HuH-7.5 (cell line): Measurements from ENCODE around the gene ALS2.
"Not testable (repeated sequence)": the region's sequence is repeated elsewhere in the genome, so short reads cannot be mapped to it uniquely, and the experiment has no call there.

Source experiments
- DNase-seq: peaks from one replicate; pipeline ENCODE4 v3.0.0; 2011; ENCODE audit warnings: low spot score

Gene ALS2

DNA sequence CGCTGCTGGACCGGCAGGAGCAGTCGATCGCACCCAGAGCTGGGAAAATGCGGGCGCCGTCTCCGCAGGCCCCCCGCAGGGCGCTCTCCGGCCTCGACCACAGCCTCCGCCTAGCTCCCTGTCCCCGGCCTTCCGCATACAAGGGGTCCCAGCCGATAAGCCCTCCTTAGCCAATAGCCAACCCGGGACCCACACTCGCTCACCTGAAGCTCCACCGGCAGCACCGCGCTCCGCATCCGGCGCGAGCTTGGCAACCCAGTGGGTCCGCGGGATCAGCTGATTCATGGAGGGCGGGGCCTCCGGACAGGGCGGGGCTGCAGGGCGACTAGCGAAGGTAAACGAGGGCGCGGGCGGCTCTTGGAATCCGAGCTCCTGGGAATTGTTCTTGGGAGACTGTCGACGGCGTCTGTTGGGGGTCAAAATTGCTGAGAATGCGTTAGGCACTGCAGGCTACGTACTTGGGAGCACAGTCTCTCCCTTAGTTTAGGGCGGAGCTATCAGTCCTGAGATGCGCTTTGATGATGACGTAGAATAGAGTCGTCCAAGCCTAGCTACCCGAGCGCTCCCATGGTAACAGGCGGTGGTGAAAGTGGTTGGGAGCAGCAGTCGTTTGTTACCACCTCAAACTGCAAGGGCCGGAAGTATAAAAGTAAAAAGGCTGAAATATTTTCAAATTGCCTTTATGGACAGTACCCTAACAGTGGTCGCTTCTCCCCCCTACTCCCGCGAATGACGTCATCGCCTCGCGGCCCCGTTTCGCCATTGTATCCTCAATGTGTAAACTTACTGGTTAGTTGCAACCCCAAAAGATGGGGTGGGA lies at the start of gene ALS2:
Gene ALS2 (minus strand): TSS at position 260 of the 820 bp plus-strand sequence. CDS start 12,048 bp downstream, outside the sequence.
- peak; percentile 73 for DNase-seq

- DNase-seq: no peak
Measured at GRCh38 chr2:201828220-201828619, 47.5 kb upstream of the ALS2 start.

GRCh38 chr2:201827621-201828020 lies 46.9 kb upstream of the ALS2 start:
- no peak for DNase-seq

- no peak for DNase-seq
Measured at GRCh38 chr2:201824212-201824611, 43.5 kb upstream of the ALS2 start.

- DNase-seq: no peak
Measured at GRCh38 chr2:201821080-201821479, 40.3 kb upstream of the ALS2 start.

- no peak for DNase-seq
Measured at GRCh38 chr2:201820383-201821007, 39.8 kb upstream of the ALS2 start.

DNA sequence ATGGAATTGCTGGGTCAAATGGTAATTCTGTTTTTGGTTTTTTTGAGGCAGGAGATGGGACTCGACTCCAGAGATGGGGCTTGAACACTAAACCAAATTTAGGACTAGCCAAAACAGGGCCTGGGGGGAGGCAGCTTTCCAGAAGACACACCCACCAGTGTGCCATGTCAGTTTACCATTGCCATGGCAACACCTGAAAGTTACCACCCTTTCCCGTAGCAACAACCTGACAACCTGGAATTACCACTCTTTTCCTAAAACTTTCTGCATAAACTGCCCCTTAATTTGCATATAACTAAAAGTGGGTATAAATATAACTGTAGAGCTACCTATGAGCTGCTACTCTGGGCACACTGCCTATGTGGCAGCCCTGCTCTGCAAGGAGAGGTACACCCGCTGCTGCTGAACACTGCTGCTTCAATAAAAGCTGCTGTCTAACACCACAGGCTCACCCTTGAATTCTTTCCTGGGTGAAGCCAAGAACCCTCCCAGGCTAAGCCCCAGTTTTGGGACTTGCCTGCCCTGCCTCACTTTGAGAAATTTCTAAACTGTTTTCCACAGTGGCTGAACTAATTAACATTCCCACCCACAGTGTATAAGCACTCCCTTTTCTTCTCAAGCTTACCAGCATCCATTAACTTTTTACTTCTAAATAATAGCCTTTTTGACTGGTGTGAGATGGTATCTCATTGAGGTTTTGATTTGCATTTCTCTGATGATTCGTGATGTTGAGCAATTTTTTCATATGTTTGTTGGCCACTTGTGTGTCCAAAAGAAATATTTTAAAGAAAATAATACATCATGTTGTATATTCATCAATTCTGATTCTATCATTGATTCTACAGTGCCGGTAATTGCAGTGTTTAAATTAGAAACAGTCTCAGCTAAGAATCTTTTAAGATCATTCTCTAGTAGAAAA lies 36.2 kb upstream of the ALS2 start:
- DNase-seq: no peak

DNA sequence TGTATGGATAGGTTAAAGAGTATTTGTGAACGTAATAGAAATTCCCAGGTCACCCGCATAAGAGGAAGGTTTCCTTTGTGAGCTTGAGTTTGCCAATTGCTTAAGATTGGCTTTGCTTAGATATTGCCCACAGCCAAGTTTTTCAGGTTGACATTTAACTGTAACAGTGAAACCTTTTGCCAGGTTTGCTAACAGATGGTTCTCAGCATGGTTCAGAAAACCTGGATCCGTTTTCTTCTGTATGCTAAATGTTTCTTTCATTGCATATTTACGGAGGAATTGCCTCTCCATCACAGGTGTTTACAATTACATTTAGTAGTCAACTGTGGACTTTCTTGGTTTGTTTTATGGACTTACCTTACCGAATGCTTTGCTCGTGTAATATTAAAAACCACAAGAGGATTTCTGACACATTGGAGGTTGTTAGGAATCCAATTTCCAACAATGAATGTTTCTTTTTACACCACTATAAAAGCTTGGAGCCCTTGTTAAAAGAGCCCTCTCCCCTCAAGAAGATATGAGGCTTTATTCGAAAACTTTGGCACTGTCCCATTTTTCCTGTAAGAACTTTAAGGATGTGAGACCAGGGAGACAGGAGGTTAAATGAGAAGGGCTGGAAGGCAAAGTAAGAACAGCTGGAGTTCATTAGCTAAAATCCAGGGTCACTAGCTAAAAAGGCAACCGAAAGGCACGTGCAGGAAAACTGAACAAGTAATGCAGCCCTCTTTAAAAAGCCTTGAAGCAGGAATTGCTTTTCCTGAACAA lies 33.4 kb upstream of the ALS2 start:
- no peak for DNase-seq

DNA sequence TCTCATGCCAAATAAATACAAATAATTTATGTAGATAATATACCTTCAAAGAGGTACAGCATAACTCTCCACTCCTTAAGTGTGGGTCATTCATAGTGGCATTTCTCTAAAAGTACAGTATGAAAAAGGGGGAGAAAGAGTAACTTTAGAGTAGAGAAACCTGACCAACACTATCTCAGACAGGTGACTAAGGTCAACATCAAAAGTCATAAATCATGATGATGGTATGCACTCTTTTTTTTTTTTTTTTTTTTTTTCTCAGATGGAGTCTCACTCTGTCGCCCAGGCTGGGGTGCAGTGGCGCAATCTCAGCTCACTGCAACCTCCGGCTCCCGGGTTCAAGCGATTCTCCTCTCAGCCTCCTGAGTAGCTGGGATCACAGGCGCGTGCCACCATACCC lies 29.9 kb upstream of the ALS2 start:
- DNase-seq: not testable (repeated sequence)

DNA sequence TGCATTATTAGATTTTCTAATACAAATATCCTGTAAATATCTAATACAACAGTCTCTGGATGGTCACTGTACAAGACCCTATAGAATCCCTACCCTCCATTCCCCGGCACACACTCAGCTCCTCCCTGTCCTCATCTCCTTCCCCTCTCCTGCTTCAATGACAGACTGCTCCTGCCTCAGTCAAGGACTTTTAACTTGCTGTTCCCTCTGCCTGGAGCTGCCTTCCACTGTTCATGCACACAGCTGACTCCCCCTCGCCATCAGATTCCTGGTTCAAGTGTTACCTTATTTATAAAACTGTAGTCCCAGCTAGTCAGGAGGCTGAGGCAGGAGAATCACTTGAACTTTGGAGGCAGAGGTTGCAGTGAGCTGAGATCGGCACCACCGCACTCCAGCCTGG lies 28.9 kb upstream of the ALS2 start:
- no peak for DNase-seq

DNA sequence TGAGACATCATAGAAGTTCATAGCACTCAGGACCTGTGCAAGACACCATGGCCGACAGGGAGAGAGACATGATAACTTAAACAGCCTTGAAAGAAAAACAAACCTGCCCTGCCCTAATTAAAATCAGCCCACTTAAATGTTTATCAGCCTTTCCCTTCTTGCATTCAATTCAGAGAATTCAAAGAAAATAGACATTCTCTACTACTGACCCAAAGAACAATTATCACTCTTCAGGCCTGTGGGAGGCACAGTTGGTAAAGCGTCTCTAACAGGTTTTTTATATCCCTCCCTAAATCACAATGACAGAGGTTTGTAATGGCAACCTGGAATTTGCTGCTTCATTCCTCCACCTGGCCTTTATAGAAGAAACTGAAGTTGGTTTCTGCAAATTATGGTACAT lies 27.3 kb upstream of the ALS2 start:
- no peak for DNase-seq

DNA sequence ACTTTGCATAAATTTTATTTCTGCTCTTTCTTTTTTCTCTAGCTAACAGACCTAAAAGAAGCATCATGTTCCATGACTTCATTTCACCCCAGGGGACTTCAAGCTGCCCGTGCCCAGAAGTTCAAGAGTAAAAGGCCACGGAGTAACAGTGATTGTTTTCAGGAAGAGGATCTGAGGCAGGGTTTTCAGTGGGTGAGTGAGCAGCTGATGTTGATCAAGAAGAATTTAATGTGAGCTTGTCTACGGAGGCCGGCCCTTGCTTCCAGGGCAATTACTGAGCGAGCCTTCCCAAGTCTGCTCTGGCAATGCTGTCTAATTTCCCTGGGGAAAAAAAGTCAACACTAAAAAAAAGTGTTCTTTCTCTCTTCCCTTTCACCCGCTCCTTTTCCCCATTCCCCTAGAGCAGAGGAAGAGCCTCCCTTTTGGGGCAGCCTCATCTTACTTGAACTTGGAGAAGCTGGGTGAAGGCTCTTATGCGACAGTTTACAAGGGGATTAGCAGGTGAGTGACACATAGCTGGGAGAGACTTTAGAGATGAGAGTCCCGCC lies 26.8 kb upstream of the ALS2 start:
- DNase-seq: no peak

- no peak for DNase-seq
Measured at GRCh38 chr2:201806442-201807170, 25.9 kb upstream of the ALS2 start, which contains the start of gene CDK15. CDK15 (plus strand) TSS chr2:201806537; CDS start chr2:201806665, 128 bp downstream.

- DNase-seq: not testable (repeated sequence)
Measured at GRCh38 chr2:201798914-201799285, 18.2 kb upstream of the ALS2 start.

GRCh38 chr2:201798252-201798913 lies 17.6 kb upstream of the ALS2 start:
- DNase-seq: no peak

- DNase-seq: no peak
Measured at GRCh38 chr2:201797175-201797840, 16.6 kb upstream of the ALS2 start.

DNA sequence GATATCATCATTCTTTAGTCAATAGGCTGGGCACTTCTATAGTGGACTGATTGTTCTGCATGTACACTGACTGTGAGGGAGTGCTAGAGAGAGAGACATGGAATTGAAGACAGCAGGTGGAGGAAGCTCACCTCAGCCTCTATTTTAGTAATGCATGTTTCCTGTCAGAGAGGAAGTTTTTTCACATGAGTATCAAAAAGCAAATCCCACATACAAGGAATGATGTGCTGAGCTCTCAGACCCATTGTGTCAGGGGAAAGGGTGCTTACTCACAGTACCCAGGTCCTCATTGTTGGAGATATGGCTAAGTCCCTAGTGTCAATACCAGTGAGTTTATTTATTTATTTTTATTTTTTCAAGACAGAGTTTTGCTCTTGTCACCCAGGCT lies 15.7 kb upstream of the ALS2 start:
- DNase-seq: no peak

- DNase-seq: peak; percentile 50
Measured at GRCh38 chr2:201795607-201796477, 15.1 kb upstream of the ALS2 start.

GRCh38 chr2:201794294-201794693 lies 13.6 kb upstream of the ALS2 start:
- DNase-seq: no peak
